Activated CD4-positive, alpha-beta T cell treated with anti-CD3 and anti-CD28 coated beads, Interleukin-2, amount 50 U/mL, for 1 hour (primary cell): ENCODE results near the gene SIX4.
"Not testable (repeated sequence)": the region's sequence is repeated elsewhere in the genome, so short reads cannot be mapped to it uniquely, and the experiment has no call there.

Experiments
- DNase-seq: peaks from one replicate; pipeline ENCODE4 v3.0.0-alpha.2; 2020

Gene SIX4

GRCh38 chr14:60723907-60724618 lies at the start of gene SIX4:
SIX4 (minus strand) TSS chr14:60724351; CDS start chr14:60724074, 277 bp downstream.
- DNase-seq, result peak; percentile 6

- no peak for DNase-seq
Measured at GRCh38 chr14:60773558-60773957, 49.4 kb upstream of the SIX4 start.

GRCh38 chr14:60771117-60771516 lies 47.0 kb upstream of the SIX4 start:
- no peak for DNase-seq

- no peak for DNase-seq
Measured at GRCh38 chr14:60768602-60769001, 44.5 kb upstream of the SIX4 start.

- DNase-seq, result no peak
Measured at GRCh38 chr14:60760644-60761364, 36.7 kb upstream of the SIX4 start.

- DNase-seq, result no peak
Measured at GRCh38 chr14:60760209-60760608, 36.1 kb upstream of the SIX4 start.

GRCh38 chr14:60758885-60759284 lies 34.7 kb upstream of the SIX4 start:
- no peak for DNase-seq

- no peak for DNase-seq
Measured at GRCh38 chr14:60757567-60758002, 33.4 kb upstream of the SIX4 start.

GRCh38 chr14:60756847-60757246 lies 32.7 kb upstream of the SIX4 start:
- DNase-seq, result no peak

GRCh38 chr14:60753264-60754119 lies 29.3 kb upstream of the SIX4 start:
- peak; percentile 20 for DNase-seq

GRCh38 chr14:60744566-60744965 lies 20.4 kb upstream of the SIX4 start:
- no peak for DNase-seq

- DNase-seq, result no peak
Measured at GRCh38 chr14:60738843-60739508, 14.8 kb upstream of the SIX4 start.

GRCh38 chr14:60736494-60736893 lies 12.3 kb upstream of the SIX4 start:
- no peak for DNase-seq

- DNase-seq, result no peak
Measured at GRCh38 chr14:60735416-60735815, 11.3 kb upstream of the SIX4 start.

GRCh38 chr14:60734465-60735242 lies 10.5 kb upstream of the SIX4 start, which contains the start of gene MNAT1:
MNAT1 (plus strand) TSS chr14:60734761; CDS start chr14:60734863, 102 bp downstream.
- peak; percentile 72 for DNase-seq

- DNase-seq, result no peak
Measured at GRCh38 chr14:60732840-60733483, 8.8 kb upstream of the SIX4 start.

GRCh38 chr14:60731291-60731690 lies 7.1 kb upstream of the SIX4 start:
- DNase-seq, result not testable (repeated sequence)

- DNase-seq, result peak; percentile 9
Measured at GRCh38 chr14:60723116-60723906, 840 bp downstream of the SIX4 start.

- DNase-seq, result peak; percentile 6
Measured at GRCh38 chr14:60722357-60723115, 1.6 kb downstream of the SIX4 start.

GRCh38 chr14:60722107-60722356 lies 2.1 kb downstream of the SIX4 start:
- DNase-seq, result no peak
